GM21717 (cell line): ENCODE results near the gene DNAJB6.

Experiments used
- ATAC-seq: cut with Tn5 transposase; IDR thresholded peaks from one replicate; pipeline ENCODE4 v1.9.1; 2021; ENCODE audit warnings: mild to moderate bottlenecking, moderate library complexity; ENCODE audit not compliant: unreplicated experiment

The DNAJB6 gene

DNA sequence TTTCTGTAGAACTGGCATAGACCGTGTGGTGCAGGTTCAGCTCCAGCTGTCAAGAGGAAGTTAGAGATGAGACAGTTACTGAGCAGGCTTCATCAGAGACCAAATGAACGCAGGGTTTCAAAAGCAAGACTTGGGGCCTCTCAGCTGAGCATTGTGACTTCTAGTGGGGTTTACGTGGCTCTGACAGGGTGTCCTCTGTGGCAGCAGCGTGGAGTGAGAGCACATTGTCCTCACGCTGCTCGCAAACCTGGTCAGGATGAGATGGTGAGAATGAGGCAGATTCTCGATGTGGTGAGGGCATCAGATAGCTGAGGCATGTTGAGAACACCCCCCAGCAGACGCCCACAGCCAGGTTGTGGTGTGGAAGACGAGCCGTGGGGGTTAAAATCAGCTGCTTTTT, 126.0 kb downstream of the DNAJB6 start:
- no peak for ATAC-seq

DNA sequence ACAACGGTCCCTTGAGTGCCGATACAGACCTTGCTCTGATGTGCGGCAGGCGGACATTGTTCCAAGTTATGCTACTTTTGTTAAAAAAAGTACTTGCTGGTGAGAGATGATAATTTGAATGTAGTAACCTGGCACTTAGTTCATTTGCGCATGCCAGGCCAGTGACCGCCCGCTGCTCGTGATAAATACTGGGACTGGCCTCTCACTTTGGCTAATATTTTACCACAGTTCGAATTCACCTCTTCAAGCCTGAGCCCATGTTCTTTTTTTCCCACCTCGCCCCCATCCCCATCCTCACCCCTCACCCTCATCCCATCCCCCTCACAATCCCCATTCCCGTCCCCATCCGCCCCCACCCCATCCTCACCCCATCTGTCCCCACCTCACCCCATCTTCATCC, 126.4 kb downstream of the DNAJB6 start:
- no peak for ATAC-seq

DNA sequence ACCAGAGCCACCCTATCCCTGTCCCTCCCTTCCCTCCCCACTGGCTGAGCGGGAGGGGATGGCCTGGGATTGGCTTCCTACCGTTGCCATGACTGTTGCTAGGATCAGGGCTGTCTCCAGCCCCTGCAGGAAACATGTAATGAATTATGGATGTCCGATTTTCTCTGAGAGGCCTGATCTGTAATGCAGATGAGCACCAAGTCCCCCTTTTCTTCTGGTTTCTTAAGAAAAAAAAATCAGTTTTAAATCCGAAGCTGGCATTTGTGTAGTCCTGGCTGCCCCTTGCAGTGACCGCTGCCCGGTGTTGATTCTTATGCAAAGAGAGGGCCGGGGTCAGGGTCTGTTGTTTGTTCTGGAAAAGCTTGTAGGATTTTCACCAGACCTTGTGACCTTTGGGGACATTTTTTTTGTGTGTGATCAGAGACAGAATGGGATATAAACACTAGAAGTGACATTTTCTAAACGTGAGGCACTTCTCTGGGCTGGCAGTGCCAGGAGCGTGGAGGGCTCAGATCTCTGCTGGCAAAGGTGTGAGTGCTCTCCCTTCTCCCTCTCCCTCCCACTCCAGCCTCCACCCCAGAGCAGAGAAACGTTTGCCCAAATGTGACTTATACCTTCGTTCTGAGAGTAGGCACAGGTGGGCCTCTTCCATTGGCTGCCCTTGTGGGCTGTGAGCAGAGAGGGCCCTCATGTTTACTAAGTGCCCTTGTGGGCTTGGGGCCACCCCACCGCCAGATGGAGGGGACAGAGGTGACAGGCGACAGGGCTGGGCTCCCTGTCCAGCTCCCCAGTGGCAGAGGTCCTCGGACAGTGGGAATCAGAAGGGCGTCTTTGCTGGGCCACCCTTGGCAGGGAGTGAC, 127.5 kb downstream of the DNAJB6 start:
- ATAC-seq: no peak

DNA sequence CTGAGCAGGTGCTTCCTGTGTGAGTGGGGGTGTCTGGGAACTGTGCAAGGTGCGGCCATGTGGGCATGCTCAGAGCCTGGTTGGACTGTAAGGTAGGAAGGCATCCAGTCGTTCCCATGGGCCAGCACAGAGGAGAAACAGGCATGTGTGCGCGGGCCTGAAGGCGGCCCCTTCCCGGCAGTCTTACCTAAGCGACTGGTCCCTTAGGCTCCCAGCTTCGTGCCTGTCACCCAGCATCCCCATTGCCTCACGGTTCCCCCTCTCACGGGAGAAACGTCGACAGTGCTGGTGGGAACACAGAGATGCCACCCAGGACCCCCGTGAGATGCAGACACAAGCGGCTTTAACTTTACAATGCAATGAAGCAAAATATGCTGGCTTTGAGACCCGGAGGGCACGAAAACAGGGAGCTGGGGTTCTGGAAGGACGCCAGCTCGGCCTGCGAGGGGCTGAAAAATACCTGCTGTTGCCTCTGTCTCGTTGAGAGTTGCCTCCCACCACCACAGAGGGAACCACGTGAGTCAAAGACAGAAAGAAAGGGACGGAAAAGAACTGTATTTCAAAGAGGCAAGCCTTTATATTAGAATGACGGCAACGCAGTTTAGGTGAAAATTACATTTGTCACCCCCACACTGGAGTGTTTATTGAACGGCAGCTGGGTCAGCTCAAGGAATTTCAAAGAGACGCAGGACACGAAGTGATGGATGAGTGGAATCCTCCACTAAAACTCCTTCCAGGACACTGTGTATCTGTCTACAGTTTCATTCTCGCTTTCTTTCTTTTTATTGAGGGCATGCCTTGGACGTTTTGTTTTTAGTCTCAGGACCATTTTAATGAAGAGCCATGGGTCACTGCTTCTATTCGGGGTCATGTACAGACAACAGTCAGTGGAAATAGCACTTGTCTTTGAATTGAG, 128.4 kb downstream of the DNAJB6 start:
- ATAC-seq: no peak

DNA sequence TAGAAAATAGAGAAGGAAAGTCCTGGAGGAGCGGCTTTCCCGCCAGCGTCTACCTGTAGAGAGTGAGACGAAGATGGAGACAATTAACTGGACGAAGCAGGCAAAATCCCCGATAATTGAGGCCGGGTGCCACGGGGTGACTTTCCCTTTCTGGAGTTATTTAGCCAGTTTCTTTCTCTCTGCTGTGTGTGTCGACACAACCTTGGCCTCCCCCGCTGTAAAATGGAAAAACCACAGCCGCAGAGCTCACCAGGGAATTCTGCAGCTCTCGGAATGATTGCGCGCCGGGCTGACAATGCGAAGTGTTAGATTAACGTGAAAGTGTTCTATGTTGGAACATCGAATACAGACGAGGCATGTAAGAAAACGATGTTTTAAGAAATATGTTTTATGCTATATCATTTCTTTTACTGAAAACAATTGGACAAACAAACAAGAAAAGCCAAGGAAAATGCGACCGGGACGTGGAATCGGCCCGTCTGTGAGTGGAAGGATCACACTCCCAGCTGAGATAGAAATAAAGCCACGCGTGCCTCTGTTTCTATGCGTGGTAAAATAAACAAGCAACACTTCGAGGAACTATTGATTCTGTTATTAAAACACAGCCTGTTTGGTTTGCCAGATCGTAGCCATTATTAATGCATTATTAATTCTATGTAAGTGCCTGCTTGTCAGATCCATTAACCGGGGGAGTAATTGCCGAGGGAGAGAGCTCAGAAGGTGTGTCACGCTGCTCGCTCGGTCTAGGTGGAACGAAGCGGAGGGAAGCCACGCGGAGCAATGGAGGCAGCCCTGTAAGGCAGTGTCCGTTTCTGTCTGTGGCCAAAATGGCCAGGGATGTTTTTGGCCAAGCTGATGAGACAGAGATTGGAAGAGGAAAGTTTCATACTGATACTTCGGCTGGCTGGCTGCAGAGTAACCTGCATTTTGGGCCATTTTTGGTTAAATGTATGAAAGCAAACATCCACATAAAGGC, 129.4 kb downstream of the DNAJB6 start:
- no peak for ATAC-seq

DNA sequence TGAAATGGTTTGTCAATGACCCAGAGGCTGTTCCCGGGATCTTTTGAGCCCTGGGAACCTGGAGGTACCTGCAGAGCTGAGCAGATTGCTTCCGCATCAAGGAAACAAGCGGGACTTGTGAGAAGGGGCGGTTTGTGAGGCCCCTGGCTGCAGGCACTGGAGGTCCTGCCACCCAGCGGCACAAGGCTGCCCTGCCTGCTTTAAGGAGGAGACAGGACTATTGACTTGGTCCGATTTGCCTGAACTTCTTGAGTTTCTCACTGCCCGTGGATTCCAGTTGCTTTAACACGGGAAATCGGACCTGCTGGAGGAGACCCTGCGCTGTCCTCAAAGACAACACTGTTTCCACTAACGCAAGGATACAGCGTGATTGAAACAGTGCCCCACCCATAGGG, 130.1 kb downstream of the DNAJB6 start:
- ATAC-seq: no peak
